HG03469 (cell line): ENCODE measurements around the gene LRTM2.

ENCODE experiments used
- ATAC-seq: cut with Tn5 transposase; IDR thresholded peaks from one replicate; pipeline ENCODE4 v1.9.1; 2021; ENCODE audit warnings: mild to moderate bottlenecking, moderate library complexity, moderate number of reproducible peaks; ENCODE audit not compliant: unreplicated experiment

LRTM2 gene

GRCh38 chr12:1842183-1842904 is 22.0 kb downstream of the LRTM2 start:
- ATAC-seq, result no peak

DNA sequence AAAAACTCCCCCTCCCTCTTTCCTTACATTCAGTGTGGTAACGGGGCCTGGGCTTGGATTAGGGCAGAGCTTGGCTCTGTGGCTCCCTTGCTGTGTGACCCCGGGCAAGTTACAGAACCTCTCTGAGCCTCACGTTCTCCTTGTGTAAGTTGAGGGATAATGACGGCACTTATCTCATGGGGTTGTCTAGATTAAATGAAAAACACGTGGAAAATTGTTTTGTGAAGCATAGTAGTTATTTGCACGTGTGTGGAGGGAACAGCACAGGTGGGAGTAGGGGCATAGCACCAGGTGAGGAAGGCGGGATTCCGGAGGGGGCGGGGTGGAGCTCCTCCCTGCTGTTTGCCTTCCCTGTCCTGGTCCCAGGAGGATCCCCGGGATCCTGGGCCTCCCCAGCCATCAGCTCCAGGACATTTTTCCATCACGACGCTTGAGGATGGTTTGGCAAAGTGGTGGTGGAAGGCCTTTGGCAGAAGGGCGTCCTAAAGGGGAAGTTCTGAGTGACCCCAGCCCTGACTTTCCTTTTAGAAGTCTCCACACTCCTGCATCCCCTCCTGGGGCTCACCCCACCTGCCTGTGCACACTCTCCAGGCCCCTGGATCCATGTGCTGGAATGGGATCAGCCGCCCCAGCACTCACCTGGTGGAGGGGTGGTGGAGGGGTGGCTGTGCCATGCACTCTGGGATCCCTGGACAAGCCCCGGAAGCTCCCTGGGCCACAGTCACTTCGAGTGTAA is 22.7 kb downstream of the LRTM2 start:
- no peak for ATAC-seq

- no peak for ATAC-seq
Measured at GRCh38 chr12:1843641-1844005, 23.3 kb downstream of the LRTM2 start.

DNA sequence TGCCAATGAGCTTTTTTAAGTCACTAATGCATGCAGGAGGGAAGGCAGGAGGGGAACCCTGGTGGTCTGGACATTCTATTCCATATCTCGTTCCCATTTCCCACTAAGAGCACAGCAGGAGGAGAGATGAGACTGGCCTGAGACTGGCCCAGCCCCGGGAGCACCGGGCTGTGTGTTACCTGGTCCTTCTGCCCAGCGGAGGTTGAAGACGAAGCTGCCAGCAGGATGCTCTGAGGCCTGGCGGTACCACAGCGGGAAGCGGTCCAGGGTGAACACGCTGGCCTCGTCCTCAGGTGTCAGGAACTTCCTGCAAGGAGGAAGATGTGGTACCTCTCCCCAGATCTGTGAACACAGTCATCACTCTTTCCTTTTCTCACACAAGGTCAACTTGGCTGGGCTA is 23.9 kb downstream of the LRTM2 start:
- no peak for ATAC-seq

DNA sequence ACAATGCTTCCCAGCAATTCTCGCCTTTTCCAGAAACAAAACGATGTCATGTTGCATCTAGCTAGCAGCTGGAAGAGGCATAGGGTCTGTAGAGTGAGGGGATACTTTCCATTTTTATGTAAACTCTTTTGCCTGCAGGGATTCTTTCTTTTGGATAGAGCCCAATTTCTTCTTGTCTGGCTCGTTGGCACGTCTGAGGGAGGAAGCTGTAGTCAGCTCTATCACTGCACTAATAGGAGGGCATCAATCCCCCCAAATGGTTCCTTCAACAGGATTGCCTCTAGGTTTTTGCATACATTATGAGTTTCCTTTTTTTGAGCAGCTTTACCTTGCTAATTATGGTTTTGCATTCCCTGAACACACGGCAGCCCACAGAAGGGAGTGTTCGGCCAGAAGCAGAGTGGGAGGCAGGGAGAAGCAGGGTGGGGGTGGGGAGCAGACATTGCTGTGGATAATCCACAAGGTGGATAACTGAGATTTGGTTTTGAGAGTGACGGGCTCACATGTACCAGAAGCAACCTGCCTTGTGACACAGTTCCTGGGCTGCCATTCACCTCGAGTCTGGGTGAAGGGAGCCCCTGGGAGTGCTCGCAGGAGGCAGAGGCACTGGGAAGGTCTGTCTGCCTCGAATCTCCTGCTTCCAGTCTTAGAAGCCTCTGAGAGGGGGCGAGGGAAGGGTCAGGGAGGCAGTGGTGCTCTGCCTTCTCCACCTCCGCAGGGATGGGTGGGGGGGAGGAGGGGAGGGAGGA is 24.5 kb downstream of the LRTM2 start:
- ATAC-seq, result no peak

DNA sequence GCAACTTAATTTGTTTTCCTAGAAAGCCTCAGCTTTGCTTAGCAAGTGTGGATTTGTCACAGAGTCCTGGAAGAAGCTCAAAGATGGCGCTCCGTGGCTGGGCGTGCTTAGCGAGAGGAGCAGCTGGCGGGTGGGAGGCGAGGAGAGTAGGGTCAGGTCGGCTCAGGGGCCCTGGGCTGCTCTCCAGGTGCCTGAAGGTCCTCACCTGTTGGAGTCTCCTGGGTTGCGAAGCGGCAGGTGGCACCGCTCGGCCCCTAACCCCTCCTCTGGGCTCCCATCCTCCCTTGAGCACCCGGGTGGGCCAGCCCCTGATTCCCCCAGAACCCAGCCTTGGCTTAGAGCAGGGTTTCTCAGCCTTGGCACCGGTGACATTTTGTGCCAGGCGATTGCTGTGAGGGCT is 25.1 kb downstream of the LRTM2 start:
- no peak for ATAC-seq

DNA sequence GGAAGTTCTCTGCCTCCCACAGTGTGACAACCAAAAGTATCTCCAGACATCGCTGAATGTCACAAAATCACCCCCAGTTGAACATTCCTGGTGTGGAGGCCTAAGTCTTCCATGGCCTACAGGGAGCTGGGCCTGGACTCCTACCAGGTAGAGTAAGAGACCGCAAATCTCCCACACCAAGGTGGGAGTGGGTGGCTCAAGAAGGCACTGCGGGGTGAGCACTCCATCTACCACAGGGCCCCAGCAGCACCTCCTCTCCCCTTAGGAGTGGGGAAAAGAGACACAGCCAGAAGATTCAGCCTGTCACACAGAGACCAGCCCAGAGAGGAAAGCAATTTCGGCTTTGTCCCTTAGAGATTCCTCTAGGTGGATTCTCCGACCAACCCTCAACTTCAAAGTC is 25.5 kb downstream of the LRTM2 start:
- ATAC-seq, result no peak

DNA sequence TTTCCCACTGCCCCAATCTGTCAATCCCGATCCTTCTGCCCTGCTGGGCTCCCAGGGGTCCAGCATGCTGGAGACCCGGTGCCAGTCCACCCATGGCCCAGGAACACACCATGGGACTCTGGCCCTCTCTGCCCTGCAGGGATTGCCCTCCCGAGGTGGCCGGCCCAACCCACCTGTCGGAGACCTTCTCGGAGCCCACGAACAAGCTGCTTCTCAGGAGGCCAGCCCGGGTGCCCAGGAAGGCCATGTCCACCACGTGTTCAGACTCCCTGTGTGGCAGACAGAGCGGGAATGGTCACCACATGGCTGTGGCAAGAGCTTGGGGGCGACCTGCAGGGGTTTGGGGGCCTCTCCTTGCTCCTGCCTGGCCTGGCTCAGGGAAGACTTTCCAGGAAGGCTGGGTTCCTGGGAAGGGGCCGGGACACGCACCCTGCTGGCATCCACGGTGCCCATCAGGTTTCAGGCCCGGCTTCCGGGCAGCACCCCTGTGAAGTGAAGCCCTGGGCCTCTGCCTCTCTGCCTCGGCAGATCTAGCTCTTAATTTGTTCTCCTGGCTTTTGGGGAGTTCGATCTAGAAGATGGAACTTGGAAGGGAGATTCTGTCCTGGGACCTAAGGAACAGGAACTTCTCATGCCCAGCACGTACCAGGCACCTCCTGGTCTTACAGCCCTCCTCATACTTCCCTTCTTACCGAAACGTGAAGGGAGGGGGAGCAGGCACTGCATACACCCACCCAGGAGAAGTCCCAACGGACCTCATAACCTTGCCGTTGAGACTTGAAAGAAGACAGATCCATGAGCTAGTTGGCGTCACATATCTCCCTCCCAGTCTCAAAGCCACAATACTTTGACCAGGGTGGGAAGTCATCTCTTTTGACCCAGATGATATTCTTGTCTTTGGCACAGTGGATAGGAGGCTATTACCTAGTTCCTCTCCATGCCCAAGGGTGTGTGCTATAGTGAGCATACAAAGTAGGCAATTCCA is 26.3 kb downstream of the LRTM2 start:
- no peak for ATAC-seq

DNA sequence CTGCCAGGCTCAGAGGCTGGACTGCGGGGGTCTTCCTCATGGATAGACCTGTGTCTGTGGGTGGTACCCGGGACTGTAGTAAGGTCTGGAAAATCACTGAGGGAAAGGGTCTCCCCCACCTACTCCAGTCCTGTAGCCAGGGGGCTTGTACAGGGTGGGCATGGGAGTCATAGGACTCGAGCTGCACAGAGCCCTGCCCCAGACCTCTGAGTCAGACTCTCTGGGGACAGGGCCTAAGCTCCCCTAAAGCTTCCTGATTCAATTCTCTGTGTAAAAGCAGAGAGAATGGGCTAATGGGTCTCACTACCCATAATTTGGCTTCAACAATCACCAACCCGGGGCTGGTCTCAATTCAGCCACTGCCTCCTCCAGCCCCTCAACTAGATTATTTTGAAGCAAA is 27.0 kb downstream of the LRTM2 start:
- no peak for ATAC-seq

DNA sequence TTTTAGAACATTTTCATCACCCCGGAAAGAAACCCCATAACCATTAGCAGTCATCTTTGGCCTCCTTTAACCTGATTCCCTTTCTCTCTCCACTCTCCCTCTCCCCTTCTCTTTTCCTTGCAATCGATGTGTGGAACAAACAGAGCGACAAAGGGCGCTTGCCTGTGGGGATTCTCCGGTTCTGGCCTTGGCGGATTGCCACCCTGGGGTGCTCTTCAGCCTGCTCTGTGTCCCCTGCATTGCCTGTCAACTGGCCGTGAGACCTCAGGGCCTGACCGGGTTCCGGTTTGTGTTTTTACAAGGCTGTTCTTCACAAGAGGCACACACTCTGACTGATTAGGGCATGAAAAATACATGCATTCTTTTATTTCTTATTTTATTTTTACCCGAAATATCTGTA is 27.8 kb downstream of the LRTM2 start:
- no peak for ATAC-seq

DNA sequence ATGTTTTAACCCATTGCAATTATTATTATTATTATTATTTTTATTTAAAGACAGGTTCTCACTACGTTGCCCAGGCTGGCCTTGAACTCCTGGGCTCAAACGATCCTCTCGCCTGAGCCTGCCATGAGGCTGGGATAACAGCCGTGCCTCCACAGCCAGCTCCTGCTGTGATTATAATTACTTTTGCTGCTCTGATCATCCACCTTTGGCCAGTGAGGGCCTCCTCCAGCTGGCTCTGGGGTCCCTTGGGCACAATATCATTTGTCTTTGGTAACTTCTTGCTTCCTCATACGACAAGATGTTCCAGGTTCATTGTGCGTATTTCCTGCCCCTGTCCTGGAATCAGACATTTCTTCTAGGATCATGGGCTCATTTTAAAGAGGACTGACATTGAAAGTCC is 28.4 kb downstream of the LRTM2 start:
- no peak for ATAC-seq

GRCh38 chr12:1851151-1851701 is 30.9 kb downstream of the LRTM2 start:
- no peak for ATAC-seq

GRCh38 chr12:1852076-1852475 is 31.7 kb downstream of the LRTM2 start:
- no peak for ATAC-seq

DNA sequence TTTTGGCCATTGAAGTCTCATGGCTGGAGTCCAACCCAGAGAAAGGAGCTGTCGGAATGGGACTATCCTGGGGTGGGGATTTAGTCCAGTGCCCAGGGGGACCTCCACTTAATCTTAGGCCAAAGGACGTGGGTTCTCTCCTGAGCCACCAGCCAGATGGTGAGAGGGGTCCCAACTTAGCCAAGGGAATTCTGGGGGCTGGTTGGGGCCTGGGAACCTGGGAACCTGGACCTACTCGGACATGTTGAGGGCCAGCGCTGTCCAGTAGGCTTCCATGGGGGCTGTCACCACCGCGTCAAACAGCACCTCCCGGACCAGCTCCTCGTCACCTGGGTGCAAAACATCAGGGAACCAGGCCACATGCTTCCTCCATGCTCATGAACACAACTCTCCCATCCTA is 33.4 kb downstream of the LRTM2 start:
- no peak for ATAC-seq

DNA sequence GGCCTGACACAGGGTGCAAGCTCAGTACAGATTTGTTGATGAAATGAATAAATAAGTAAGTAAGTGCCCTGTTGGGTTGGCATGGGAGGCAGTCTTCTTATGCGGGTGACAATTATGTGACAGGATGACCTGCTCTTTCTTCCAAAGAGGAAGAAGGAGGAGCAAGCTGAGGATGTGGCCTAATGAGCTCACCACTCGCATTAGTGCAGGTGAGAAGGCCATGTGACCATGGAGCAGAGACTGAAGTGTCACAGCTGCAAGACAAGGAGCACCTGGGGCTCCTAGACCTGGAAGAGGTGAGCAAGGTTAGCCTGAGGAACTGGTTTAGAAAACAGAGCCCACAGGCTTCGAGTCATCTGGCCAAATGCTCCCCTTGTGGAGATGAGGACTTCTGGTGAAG is 34.9 kb downstream of the LRTM2 start:
- ATAC-seq, result no peak

DNA sequence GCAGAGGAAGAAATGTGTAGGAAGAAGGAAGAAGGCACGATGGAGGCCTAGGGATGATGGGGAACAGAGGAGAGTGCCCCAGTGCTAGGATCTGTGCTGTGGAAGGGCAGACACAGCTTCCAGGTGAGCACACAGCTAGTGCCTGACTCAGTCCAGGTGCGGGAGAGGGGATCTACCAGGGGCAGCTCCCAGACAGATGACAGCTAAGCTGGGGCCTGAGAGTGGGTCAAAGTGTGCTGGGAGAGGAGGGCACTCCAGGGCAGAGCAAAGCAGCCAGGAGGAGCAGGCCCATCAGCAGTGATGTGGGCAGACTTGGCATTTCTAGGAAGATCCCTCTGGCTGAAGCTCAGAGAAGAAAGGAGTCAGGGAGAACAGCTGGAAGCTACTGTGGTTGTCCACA is 36.7 kb downstream of the LRTM2 start:
- ATAC-seq, result no peak

DNA sequence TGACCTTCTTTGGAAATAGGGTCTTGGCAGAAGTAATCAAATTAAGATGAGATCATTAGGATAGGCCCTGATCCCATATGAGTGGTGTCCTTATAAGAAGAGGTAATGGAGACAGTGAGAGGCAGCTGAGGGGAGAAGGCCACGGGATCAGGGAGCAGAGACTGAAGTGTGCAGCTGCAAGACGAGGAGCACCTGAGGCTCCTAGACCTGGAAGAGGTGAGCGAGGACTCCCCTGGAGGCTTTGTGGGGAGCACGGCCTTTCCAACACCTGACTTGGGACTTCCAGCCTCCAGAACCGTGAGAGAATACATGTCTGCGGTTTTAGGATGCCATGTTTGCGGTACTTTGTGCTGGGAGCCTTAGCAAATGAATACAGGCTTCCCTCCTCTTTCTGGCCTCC is 37.5 kb downstream of the LRTM2 start:
- no peak for ATAC-seq

DNA sequence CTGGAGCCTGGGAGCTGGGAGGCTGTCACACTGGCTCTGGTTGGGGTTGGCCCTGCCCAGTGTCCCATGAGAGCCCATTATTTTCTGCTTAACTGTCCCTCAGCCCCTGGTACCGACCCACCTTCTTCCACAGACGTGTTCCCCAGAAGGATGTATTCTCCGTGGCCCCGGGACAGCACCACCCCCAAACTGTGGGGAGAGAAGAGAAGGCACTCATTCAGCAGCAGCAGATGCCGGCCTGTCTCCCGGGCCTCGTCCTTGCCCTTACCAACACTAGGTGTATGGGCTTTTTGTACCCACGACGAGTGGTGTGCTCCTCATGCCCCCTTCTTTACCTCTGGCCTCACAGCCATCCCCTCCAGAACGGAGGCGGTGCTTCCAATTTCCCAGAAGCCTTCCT is 38.1 kb downstream of the LRTM2 start:
- ATAC-seq, result no peak

- ATAC-seq, result no peak
Measured at GRCh38 chr12:1859643-1860042, 39.3 kb downstream of the LRTM2 start.

DNA sequence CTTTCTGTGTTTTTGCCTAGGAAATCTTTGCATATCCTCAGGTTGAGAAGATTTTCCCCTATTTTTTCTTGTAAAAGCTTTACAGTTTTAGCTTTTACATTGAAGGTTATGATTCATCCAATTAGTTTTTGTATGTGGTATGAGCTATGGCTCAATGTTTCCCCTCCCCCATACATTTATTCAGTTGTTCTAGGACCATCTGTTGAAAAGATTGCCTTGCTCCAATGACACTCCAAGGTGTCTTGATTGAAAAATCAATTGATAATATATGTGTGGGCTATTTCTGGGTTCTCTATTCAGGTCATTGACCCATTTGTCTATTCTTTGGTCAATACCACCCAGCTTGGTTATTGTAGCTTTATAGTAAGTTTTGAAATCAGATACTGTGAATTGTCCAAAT is 42.6 kb downstream of the LRTM2 start:
- ATAC-seq, result no peak

- no peak for ATAC-seq
Measured at GRCh38 chr12:1863823-1864222, 43.5 kb downstream of the LRTM2 start.
